GM18499 (cell line): Measurements from ENCODE around the gene SNAPC1.
"Not testable (repeated sequence)": the region's sequence is repeated elsewhere in the genome, so short reads cannot be mapped to it uniquely, and the experiment has no call there.

ENCODE experiments used
- ATAC-seq: cut with Tn5 transposase; IDR thresholded peaks from one replicate; pipeline ENCODE4 v1.9.1; 2021; ENCODE audit warnings: moderate number of reproducible peaks; ENCODE audit not compliant: insufficient read depth, unreplicated experiment

The SNAPC1 gene

DNA sequence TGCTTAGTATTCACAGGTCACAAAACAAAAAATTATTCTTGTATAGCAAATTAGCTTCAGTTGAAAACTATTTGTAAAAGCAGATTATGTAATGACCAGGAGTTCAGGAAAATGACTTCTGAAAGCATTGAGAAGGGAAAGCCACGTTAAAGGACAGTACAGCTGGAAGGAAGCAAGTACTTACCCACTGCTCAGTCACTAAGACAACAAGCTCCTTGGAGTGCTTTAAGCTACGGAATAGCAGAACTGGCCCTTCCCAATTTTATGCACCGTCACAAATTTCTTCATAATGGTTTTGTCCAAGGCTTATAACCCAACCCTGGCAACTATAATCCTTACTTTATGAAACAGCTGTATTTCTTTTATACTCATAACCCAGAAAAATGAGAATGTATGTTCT lies 13.0 kb upstream of the SNAPC1 start:
- ATAC-seq, result no peak

DNA sequence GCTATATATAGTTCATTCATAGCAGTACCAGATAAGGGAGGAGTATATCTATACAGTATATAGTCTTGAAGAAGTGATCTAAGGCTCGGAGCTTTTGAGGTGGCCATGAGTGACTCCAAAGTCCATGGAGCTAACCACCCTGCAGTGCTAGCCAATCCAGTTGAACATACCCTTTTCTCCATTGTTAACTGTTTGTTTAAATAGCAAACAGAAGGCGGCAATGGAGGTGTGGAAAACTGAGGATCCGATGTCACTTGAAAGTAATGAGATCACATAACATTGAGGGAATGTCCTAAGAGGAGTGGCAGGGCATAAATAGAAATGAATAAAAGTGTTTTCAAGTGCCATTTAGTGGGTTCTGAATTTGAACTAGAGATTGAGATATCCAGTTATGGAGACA lies 12.4 kb upstream of the SNAPC1 start:
- no peak for ATAC-seq

DNA sequence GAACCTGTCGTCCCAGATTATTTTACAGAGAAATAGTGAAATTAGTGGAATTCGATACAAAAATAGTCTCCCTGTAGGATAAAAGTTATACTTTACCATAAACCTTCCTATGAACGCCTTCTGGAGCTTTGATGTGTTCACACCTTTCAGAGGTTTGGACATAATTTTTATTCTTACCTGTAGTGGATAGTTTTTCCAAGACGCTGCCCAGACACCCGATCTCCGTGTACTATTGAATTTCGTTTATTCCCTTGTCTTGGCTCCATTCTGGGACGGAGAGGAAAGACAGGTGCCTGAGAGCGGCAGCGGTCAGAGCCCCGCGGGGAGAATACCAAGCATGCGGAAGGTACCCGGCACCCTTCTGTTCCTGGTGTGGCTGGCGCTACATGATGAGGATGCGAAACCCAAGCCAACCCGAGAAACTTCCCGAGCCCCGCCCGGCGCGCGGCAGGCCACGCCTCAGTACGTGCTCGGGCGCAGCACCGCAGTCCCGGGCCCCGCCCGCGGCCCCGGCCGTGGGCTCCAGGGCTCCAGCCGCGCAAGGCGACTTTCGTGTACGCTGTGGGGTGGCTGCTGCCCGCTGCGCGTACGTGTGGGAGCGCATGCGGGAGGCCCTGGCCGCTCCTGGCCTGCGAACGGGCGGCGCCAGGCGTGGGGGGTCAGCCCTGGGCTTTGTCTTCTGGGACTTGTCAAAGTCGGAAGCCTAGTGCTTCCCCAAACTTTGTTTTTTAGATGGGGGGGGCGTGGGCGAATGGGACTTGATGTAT lies 11.3 kb upstream of the SNAPC1 start:
- ATAC-seq, result peak; percentile 77

DNA sequence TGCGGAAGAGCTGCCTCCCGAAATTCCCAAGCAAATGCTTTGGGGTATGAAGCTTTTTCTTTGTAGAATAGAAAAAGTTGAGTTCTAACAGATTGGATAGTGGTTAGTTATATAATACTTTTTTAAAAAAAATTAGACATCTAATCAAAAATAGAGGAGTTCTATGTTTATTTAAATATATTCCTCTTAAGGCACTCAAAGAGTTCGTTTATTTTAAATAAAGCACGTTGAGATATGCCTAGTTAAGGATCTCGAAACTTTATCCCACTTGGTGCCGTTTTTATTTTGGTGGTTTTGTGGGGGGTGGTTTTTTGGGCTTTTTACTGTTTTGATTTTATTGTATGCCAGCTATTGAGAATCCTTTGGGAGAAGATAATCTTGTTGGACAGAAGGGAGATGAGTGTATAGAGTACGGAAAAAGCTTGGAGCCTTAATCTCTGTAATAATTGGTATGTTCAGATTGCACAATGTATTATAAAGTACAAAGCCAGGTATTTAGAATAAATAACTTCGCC lies 10.7 kb upstream of the SNAPC1 start:
- no peak for ATAC-seq

DNA sequence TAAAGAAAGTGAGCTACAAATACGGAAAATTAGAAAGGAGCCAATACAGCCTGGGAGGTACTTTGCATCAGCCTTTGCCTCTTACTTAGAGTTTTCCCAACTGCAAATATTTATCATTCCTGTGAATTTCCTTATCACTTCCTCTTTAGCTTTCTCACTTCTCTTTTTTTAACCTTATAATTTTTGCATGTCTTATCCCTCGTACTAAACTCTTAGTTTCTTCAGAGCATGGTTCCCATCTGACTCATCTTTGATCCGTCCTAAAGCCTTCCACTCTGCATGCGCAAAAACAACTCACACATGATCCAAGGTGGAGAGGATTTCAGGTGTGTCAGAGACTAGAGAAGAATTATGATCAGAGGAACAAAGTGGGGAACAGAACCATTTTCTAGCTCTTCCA lies 9.6 kb upstream of the SNAPC1 start:
- ATAC-seq, result peak; percentile 50

DNA sequence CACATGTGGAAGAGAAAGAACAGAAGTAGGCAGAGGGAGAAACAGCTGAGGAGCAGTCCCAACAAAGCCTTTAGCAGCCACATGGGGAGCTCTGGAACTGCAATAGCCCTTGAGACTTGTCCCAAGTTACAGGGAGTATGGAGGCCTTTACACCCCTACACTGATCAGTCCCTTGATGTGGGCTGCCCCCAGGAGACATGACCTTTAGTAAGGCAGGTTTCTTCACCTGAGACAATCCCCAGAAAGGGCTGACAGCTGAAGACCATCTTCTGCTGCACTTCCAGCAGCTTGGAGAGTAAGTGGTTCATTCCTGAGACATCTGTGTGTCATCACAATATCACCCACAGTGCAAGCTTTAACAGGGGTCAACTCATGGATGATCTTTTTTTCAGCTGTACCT lies 8.6 kb upstream of the SNAPC1 start:
- no peak for ATAC-seq

DNA sequence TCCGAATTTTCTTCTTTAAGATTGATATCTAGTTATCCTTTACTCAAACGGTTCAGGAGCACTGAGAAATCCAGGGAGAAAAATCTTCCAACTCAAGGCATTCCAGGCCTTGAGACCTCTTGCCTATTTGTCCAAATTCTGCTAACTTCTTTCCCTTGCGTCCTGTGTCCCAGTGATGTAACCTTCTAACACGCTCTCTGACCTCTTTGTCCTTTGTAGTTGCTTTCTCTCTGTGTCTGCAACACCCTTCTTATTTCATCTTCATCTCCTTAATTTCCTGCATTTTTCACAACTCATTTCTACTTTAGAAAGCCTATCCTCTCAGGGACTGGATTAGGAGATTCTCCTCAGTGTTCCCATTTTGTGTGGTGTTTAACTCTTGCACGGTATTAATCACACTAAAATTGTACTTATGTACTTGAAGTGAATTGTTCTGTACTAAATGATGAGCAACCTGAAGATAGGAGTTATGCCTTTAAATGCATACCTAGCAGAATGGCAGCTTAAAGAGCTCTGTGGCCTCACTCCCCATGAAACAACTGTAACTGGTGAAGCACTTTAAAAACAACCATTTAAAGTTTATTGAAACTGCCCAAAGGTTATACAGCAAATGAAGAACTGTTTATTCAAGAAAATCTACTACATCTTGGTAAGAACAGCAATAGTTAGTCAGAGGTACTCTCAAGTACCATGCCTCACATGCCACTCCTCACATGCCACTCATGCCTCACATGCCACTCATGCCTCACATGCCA lies 7.4 kb upstream of the SNAPC1 start:
- ATAC-seq, result no peak

DNA sequence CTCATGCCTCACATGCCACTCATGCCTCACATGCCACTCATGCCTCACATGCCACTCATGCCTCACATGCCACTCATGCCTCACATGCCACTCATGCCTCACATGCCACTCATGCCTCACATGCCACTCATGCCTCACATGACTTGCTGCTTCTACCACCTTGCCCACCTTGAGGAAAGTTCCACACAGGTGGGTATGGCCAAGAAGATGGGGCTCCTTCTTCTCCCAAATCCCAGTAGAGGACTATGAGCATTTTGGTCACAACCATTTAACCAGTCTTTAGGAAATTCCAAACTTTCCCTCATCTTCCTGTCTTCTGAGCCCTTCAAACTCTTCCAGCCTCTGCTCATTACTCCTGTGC lies 6.9 kb upstream of the SNAPC1 start:
- ATAC-seq, result not testable (repeated sequence)

DNA sequence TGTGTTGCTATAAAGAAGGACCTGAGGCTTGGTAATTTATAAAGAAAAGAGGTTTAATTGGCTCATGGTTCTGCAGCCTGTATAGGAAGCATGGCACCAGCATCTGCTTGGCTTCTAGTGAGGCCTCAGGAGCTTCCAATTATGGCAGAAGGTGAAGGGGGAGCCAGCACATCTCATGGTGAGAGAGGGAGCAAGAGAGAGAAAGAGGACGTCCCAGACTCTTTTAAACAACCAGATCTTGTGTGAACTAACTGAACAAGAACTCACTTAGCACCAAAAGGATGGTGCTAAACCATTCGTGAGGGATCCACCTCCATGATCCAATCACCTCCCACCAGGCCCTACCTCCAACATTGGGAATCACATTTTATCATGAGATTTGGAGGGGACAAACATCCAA lies 6.1 kb upstream of the SNAPC1 start:
- ATAC-seq, result no peak

DNA sequence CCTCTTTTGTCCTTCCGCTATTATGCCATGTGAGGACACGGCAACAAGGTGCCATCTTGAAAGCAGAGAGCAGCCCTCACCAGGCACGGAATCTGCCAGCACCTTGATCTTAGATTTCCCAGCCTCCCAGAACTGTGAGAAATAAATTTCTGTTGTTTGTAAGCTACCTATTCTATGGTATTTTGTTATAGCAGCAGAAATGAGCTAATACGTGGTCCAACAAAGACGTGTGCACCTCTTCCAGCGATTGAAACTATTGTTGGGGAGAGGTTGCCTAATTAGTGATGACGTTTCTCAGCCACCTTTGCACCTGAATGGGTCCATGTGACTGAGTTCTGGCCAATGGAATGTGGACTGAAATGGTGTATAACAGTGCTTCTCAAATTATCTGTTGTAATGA lies 2.3 kb upstream of the SNAPC1 start:
- no peak for ATAC-seq

DNA sequence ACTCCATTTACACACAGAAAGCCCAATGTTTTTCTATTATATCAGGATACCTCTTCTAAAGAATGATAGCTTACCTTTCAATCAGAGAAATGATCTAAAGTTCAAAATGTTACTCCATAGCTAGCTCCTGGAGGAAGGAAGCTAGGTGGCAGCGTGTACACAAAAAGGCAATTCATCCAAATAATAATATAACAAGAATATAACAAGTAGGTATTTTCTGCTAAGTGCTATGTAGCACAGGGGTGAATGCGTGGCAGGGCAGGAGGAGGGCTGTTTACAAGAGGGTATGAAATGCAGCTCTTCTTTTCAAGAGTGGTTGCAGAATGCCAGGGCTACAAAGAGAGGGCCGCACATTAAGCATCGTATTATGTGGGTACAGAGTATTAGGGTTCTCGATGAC lies 663 bp upstream of the SNAPC1 start:
- no peak for ATAC-seq

DNA sequence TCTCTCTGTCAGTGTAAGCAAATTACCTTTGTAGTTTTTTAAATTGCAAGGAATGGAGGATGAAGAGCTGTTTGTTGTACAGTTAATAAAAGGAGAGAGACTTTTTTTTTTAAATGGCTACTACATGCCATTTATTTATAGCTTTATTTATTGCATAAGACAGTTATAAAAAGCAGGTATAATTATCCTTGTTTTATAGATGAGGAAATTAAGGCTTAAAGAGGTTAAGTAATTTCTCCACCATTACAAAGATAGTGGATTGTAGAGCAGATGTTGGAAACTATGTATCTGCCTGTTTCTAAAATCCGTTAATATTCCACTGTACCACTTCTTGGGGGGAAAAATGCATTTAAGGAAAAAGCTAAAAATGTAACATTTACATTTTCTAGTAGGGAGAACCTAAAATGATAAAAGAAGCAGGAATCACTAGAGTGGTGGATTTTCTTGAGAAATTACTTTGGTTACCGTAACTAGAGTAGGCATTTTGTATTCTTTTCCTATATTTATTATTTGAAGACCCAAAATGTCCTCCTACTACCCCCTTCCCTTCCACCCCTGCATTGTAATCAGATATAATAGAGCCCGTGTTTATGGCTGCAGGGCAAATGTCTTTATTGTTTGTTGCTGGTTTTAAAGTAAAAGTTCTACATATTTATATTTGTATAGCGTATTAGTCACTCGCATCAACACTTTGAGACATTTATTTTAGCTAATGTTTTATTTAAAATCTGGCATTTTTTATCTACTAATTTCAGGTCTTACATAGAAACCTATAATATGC lies 2.3 kb downstream of the SNAPC1 start:
- no peak for ATAC-seq

DNA sequence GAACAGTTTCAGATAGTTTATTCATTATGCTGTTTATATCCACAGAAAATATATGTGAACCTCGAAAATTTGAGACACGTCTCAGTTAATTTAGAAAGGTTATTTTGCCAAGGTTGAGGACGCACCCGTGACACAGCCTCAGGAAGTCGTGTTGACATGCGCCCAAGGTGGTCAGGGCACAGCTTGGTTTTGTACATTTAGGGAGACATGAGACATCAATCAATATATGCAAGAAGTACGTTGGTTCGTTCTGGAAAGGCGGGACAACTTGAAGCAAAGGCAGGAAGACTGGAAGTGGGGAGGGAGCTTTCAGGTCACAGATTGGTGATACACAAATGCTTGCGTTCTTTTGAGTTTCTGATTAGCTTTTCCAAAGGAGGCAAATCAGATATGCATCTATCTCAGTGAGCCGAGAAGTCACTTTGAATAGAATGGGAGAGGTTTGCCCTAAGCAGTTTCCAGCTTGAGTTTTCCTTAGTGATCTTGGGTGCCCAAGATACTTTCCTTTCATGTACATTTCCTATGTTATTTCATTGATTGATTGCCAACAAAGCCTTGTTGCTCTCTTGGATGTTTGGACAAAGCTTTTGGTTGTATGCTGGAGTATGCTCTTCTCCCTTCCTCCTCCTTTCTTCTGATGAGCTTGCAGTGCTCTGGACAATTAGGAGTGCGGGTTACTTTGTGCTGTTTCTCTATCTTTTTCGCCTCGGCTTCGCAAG lies 3.2 kb downstream of the SNAPC1 start:
- ATAC-seq, result no peak

DNA sequence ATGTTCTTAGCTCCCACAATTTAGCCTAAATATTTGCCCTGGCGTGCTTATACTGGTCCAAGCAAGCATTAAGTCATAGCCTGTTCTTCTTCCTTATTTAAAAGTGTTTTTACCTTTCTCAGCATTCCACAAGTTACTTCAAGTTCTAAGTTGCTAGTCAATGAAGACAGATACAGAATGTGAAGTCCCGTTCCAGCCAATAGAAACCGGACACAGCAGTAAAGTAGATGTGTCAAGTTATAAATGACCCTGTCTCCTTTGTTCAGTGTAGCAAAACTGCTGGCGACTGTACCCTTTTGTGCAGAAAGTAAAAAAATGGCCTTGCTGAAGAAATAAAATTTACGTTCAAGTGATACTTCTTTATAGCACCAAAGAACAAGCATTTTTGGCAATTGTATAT lies 3.9 kb downstream of the SNAPC1 start:
- ATAC-seq, result no peak

DNA sequence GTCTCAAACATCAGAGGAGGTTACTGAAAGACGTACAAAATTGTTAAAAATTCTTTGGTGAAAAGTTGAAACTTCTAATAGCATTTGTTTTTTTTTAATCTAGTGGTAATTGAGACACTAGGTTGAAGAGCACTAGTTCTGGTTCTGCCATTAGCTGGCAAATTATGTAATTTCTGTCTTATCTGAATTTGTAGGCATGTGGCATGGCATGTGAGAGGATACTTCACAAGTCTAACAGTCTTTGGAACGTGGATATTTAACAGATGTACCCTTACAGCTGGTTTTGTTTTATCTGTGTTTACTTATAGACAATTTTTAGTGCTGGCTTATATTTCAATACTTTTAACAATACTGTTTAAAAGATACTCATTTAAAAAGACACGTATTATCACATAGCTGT lies 6.0 kb downstream of the SNAPC1 start:
- no peak for ATAC-seq

DNA sequence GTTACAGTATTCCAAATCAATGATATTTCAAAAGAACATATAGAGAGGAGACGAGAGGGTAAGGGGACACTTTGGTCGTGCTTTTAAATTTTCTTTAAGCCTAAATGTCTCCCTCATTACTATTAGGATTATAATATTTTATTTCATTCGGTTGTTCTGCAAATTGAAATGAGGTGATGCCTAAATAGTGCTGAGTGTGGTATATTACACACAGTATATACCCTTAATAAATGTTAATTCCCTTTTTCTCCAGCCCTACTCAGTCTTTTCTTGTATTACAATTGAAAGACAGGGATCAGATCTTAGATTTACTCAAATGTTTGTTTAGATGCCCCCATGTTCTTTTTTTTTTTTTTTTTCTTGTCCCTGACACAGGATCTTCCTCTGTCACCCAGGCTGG lies 7.7 kb downstream of the SNAPC1 start:
- no peak for ATAC-seq

DNA sequence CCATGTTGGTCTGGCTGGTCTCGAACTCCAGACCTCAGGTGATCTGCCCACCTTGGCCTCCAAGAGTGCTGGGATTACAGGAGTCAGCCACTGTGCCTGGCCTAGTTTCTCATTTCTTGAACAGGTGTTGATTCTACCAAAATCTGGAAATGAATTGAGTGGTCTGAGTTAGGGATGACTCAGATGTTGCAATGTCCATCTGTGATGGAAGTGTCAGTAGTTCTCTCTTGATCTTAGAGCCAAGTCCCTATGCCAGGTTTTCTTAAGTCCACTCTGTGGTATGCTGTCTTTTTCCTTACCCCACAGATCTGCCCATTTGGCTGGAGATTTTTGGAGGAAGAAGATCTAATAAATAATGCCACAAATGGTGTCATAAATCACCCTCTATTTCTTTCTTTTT lies 12.6 kb downstream of the SNAPC1 start:
- ATAC-seq, result no peak

DNA sequence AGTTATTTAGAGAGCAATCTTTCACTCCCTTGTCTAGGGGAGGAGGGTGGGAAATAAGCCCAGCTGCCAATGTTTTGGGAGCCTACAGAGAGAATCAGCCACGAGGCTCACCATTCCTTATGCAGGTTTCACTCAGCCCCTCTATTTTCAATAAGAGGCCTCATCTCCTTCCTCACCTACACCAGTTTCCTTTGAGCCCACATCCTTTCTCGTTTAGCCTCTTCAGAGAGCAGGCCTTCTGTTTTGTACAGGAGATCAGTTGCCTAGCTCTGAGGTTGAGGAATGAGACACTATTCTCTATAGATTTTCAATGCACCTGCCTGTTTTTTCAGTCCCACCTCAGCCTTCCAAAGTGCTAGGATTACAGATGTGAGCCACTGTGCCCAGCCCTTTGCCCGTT lies 17.9 kb downstream of the SNAPC1 start:
- ATAC-seq, result no peak

DNA sequence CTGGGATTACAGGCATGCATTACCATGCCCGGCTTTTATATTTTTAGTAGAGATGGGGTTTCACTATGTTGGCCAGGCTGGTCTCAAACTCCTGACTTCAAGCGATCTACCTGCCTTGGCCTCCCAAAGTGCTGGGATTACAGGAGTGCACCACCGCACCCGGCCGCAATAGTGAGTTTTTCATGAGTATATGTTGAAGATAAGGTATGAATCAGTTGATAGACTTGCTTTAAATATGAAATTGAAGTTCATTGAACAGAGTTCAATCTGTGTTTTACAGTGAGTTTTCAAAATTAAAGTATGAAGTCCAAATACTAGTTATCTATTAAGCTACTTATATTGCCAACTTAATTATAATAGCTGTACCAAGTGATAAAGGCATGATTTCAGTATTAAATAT lies 35.1 kb downstream of the SNAPC1 start:
- no peak for ATAC-seq

DNA sequence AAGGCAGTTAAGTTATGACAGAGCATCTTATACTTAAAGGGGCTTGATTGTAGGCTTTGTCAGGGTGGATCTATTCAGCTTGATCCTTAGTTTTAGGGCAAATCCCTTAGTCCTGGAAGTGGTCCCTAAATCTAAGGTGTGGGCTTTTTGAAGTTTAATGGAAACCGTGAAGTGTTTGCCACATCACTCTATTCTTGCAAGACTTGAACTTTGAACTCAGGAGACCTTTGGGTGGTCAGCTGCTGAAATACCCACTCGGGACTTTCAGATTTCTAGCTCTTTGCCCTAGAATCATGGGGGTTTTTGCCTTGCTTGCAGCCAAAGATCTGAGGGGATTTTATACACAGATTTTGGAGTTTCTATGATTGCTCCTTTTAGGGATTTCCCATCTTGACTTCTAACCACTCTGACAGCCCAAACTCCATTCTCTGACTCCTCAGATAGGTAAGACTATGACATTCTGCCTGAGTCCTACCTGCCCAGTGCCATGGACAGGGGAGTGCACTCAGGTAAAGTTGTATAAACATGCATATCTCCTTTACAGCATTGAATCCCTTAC lies 39.9 kb downstream of the SNAPC1 start:
- no peak for ATAC-seq
